ENCODE results near the gene FERMT1. TPM values are rescaled to one million over a fixed set of nuclear protein-coding genes. Genes with fewer than 3 reads are reported as not detected.
"Not testable (repeated sequence)": the region's sequence is repeated elsewhere in the genome, so short reads cannot be mapped to it uniquely, and the experiment has no call there.

The FERMT1 gene
- total RNA-seq, 4 donors from 2014 or later = 23.2 to 31.9 (median 29.7) TPM

DNA sequence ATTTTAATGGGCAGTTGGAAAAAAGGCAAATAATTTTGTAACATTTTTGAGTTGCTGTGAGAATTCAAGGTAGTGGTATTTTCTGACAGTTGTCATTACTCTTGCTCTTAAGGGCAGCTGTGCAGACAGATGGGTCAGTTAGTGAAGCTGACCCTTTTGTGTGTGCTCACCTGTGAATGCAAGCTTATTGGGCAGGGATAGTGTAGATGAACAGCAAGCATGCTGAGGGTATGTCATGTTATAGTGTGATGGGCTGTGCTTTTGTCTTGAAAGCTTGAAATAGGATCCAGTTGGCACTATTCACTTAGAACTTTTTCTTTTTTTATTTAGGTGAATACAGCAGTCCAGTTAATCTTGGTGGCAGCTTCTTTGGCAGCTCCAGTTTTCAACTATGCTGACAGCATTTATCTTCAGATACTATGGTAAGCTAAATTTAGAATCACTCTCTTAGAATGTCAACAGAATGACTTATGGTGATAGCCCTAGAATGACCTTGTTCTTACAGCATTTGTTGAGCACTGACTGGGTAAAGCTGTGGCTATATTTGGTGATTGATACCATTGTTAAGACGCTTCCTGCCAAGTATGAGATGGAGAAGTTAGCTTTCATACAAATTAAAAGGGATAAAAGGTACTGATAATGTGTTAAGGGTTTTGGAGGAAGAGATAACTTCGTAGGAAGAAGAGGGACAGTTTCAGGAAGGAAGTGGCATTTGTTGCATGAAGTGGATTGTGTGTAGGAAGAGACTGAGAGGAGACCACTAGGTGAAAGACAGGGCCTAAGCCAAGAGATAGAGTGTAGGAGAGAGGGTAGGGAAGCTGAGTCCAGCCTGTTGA is 88.5 kb downstream of the FERMT1 start:
- H3K36me3 ChIP-seq = peaks cover 0 to 48% (median 7%) of the 10 kb centered on the region in 4 donors
- no peaks in the 10 kb centered on the region for H3K27me3 ChIP-seq
- TF ChIP-seq EP300 (IDR thresholded peaks at IDR 0.05; ENCODE audit: low read depth) = no peak
- TF ChIP-seq POLR2AphosphoS5 (IDR thresholded peaks at IDR 0.05) = no peak
- TF ChIP-seq, protein P1, sequence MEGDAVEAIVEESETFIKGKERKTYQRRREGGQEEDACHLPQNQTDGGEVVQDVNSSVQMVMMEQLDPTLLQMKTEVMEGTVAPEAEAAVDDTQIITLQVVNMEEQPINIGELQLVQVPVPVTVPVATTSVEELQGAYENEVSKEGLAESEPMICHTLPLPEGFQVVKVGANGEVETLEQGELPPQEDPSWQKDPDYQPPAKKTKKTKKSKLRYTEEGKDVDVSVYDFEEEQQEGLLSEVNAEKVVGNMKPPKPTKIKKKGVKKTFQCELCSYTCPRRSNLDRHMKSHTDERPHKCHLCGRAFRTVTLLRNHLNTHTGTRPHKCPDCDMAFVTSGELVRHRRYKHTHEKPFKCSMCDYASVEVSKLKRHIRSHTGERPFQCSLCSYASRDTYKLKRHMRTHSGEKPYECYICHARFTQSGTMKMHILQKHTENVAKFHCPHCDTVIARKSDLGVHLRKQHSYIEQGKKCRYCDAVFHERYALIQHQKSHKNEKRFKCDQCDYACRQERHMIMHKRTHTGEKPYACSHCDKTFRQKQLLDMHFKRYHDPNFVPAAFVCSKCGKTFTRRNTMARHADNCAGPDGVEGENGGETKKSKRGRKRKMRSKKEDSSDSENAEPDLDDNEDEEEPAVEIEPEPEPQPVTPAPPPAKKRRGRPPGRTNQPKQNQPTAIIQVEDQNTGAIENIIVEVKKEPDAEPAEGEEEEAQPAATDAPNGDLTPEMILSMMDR (IDR thresholded peaks at IDR 0.05) = no peak
- no peak for TF ChIP-seq POLR2A (IDR thresholded peaks at IDR 0.05)
- H3K4me1 ChIP-seq = no peaks in the 10 kb centered on the region
- H3K4me3 ChIP-seq = no peak overlapping the region
- DNase-seq = no peak
- H3K9me3 ChIP-seq = no peaks in the 10 kb centered on the region
- in situ Hi-C loops (cut with MboI; ENCODE audit: low pct_ligation_motif_present in 1 of 4, low pct_unique_long_range_greater_than_20kb in 1 of 4, low sequenced_read_pairs in 3 of 4) = no loop called here
- 50 to 66% methylated on average over 1 to 2 of the region's 2 CpGs for whole genome bisulfite sequencing, 2 donors (ENCODE audit: low coverage in 1 of 2)
- H3K27ac ChIP-seq = no peak overlapping the region
- intact Hi-C loops (cut with DNase I; ENCODE audit: low total_unique reads) = no loop called here

DNA sequence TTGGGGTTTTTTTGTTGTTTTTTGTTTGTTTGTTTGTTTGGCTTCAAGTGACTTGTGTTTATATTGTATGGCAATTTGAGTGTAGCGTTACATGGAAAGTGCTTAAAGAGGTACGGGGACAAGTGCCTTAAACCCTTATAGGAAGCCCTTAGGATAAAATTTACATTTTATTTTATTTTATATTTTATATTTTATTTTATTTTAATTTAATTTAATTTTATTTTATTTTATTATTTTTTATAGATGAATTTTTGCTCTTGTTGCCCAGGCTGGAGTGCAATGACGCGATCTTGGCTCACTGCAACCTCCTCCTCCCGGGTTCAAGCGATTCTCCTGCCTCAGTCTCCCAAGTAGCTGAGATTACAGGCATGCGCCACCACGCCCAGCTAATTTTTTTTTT is 89.9 kb downstream of the FERMT1 start:
- H3K27me3 ChIP-seq; intact Hi-C loops (cut with DNase I; ENCODE audit: low total_unique reads); H3K4me1 ChIP-seq; H3K9me3 ChIP-seq; H3K4me3 ChIP-seq; DNase-seq; in situ Hi-C loops (cut with MboI; ENCODE audit: low pct_ligation_motif_present in 1 of 4, low pct_unique_long_range_greater_than_20kb in 1 of 4, low sequenced_read_pairs in 3 of 4); H3K27ac ChIP-seq: not testable (repeated sequence)
- H3K36me3 ChIP-seq = peaks cover 0 to 42% (median 7%) of the 10 kb centered on the region in 4 donors
- WGBS, 2 donors (ENCODE audit: low coverage in 1 of 2) = 98 to 100% methylated on average over 5 to 8 of the region's 8 CpGs

DNA sequence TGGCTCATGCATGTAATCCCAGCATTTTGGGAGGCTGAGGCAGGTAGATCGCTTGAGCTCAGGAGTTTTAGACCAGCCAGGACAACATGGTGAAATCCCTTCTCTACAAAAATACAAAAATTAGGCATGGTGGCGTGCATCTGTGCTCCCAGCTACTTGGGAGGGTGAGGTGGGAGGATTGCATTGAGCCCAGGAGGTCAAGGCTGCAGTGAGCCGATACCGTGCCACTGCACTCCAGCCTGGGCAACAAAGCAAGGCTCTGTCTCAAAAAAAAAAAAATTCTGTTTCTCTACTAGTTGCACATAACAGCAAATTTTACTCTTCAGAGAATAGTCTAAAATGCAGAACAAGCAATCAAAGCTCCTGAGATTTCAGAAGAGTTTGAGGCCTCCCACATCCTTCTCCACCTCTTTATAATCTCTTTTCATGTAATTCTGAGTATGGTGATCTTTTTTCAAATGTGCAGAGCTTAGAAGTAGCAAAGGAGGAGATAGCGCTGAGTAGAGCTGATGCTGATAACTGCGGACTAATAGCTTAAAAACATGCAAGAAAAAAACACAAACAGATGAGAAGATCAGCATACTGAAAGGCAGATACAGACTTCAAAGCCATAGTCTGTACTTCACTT is 92.3 kb downstream of the FERMT1 start:
- DNase-seq = no peak

DNA sequence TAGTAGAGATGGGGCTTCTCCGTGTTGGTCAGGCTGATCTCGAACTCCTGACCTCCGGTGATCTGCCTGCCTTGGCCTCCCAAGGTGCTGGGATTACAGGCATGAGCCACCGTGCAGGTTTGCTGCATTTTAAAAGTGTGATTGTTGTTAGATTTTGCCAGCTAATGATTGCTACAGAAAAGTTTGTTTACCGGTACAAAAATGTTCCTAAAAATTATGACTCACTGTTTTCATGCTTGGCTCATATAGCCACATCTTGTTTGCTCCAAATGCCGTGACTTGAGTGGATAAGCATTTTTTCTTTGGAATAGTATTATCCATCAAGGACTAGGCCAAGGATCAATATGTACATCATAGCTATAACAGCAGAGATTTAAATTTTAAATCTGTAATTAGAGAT is 93.3 kb downstream of the FERMT1 start:
- Histone ChIP-seq H3K4me3 (no peak overlapping the region), H3K36me3 (peaks cover 0 to 19% (median 6%) of the 10 kb centered on the region in 4 donors), H3K9me3 (peaks cover 0 to 8% of the 10 kb centered on the region in 2 donors), H3K4me1 (no peaks in the 10 kb centered on the region), H3K27me3 (no peaks in the 10 kb centered on the region), H3K27ac (no peak overlapping the region)
- DNase-seq = no peak
- intact Hi-C loops (cut with DNase I; ENCODE audit: low total_unique reads) (no loop called here), in situ Hi-C loops (cut with MboI; ENCODE audit: low pct_ligation_motif_present in 1 of 4, low pct_unique_long_range_greater_than_20kb in 1 of 4, low sequenced_read_pairs in 3 of 4) (no loop called here)
- WGBS, 2 donors (ENCODE audit: low coverage in 1 of 2) = 57 to 80% methylated on average over 1 to 6 of the region's 6 CpGs
- no peak for TF ChIP-seq POLR2AphosphoS5 (IDR thresholded peaks at IDR 0.05)
- no peak for TF ChIP-seq EP300 (IDR thresholded peaks at IDR 0.05; ENCODE audit: low read depth)
- no peak for TF ChIP-seq POLR2A (IDR thresholded peaks at IDR 0.05)
- TF ChIP-seq, protein P1 (IDR thresholded peaks at IDR 0.05) = no peak

More for the DNA sequence above, 92.3 kb downstream of the FERMT1 start:
- no peak overlapping the region for H3K27ac ChIP-seq
- WGBS, 2 donors (ENCODE audit: low coverage in 1 of 2) = 89 to 91% methylated on average over 6 of the region's 6 CpGs
- no peaks in the 10 kb centered on the region for H3K9me3 ChIP-seq
- intact Hi-C loops (cut with DNase I; ENCODE audit: low total_unique reads) (no loop called here), in situ Hi-C loops (cut with MboI; ENCODE audit: low pct_ligation_motif_present in 1 of 4, low pct_unique_long_range_greater_than_20kb in 1 of 4, low sequenced_read_pairs in 3 of 4) (no loop called here)
- peaks cover 0 to 19% (median 2%) of the 10 kb centered on the region in 4 donors for H3K36me3 ChIP-seq
- H3K4me1 ChIP-seq = no peaks in the 10 kb centered on the region
- no peak overlapping the region for H3K4me3 ChIP-seq
- no peak for TF ChIP-seq POLR2AphosphoS5 (IDR thresholded peaks at IDR 0.05)
- TF ChIP-seq, protein P1 (IDR thresholded peaks at IDR 0.05) = no peak
- TF ChIP-seq POLR2A (IDR thresholded peaks at IDR 0.05) = no peak
- TF ChIP-seq EP300 (IDR thresholded peaks at IDR 0.05; ENCODE audit: low read depth) = no peak
- no peaks in the 10 kb centered on the region for H3K27me3 ChIP-seq

Measured in transverse colon (tissue), 4 donors.